Vagina (tissue), 2 donors: ENCODE data around the gene MCF2L.

Experiments used
- POLR2AphosphoS5 ChIP-seq, 2 donors: sonication (generic); formaldehyde crosslinking; IDR thresholded peaks; one replicate each; pipeline ENCODE4 v1.9.0; 2017; ENCODE audit warnings: antibody characterized with exemption in 2 of 2, mild to moderate bottlenecking in 2 of 2, low read depth in 1 of 2; ENCODE audit not compliant: insufficient read depth in 1 of 2
- TF ChIP-seq, protein P1 (sequence below), 3 experiments: fragments of 450-650 bp in 2 of 3; fragments of 200-600 bp in 1 of 3; sonication (generic) in 1 of 3; IDR thresholded peaks; one replicate each; pipeline ENCODE4 v1.5.1; 2017 to 2019; ENCODE audit warnings: antibody characterized with exemption in 3 of 3, mild to moderate bottlenecking in 2 of 3, moderate library complexity in 2 of 3

GRCh38 chr13:113053376-113053775 lies 84.4 kb downstream of the MCF2L start:
- TF ChIP-seq POLR2AphosphoS5 (IDR thresholded peaks at IDR 0.05; ENCODE audit: insufficient read depth in 1 of 2, low read depth in 1 of 2): no peak
- TF ChIP-seq, protein P1, sequence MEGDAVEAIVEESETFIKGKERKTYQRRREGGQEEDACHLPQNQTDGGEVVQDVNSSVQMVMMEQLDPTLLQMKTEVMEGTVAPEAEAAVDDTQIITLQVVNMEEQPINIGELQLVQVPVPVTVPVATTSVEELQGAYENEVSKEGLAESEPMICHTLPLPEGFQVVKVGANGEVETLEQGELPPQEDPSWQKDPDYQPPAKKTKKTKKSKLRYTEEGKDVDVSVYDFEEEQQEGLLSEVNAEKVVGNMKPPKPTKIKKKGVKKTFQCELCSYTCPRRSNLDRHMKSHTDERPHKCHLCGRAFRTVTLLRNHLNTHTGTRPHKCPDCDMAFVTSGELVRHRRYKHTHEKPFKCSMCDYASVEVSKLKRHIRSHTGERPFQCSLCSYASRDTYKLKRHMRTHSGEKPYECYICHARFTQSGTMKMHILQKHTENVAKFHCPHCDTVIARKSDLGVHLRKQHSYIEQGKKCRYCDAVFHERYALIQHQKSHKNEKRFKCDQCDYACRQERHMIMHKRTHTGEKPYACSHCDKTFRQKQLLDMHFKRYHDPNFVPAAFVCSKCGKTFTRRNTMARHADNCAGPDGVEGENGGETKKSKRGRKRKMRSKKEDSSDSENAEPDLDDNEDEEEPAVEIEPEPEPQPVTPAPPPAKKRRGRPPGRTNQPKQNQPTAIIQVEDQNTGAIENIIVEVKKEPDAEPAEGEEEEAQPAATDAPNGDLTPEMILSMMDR (IDR thresholded peaks at IDR 0.05): no peak
